DOHH2 (cell line): ENCODE measurements around the gene ARHGAP6.

Source experiments
- H3F3A ChIP-seq: fragments of 200-600 bp; sonication (generic), shearing (Covaris generic); 2 replicates; pipeline ENCODE4 v1.6.0; 2016; ENCODE audit warnings: antibody characterized with exemption, mild to moderate bottlenecking; ENCODE audit not compliant: control insufficient read depth, insufficient read depth
- H3K27ac ChIP-seq: fragments of 200-600 bp; sonication (generic); 2 replicates; pipeline ENCODE4 v1.5.1; 2014; ENCODE audit warnings: low read depth, mild to moderate bottlenecking, low read length, moderate library complexity
- H3K27me3 ChIP-seq: fragments of 200-600 bp; sonication (generic); 2 replicates; pipeline ENCODE4 v1.6.1; 2014; ENCODE audit warnings: mild to moderate bottlenecking, low read length, mixed read lengths; ENCODE audit not compliant: control insufficient read depth
- H3K36me3 ChIP-seq: fragments of 200-600 bp; sonication (generic); 2 replicates; pipeline ENCODE4 v1.6.1; 2014; ENCODE audit warnings: mild to moderate bottlenecking, low read length, moderate library complexity, mixed read lengths; ENCODE audit not compliant: control insufficient read depth
- H3K4me1 ChIP-seq: fragments of 200-600 bp; sonication (generic); 2 replicates; pipeline ENCODE4 v1.6.1; 2014; ENCODE audit warnings: mild to moderate bottlenecking, low read length, mixed read lengths; ENCODE audit not compliant: control insufficient read depth
- H3K4me2 ChIP-seq: fragments of 200-600 bp; sonication (generic); 2 replicates; pipeline ENCODE4 v1.6.0; 2014; ENCODE audit warnings: mild to moderate bottlenecking, low read length, moderate library complexity
- H3K4me3 ChIP-seq: fragments of 200-600 bp; sonication (generic); 2 replicates; pipeline ENCODE4 v1.5.1; 2014; ENCODE audit warnings: mild to moderate bottlenecking, low read length, mixed read lengths
- H3K79me2 ChIP-seq: fragments of 200-600 bp; sonication (generic); 2 replicates; pipeline ENCODE4 v1.6.1; 2014; ENCODE audit warnings: mild to moderate bottlenecking, low read length, mixed read lengths; ENCODE audit not compliant: control insufficient read depth
- H3K9me2 ChIP-seq: fragments of 200-600 bp; sonication (generic); replicated peaks from 2 replicates; pipeline ENCODE4 v1.6.1; 2014; ENCODE audit warnings: mild to moderate bottlenecking, low read length, mixed read lengths; ENCODE audit not compliant: control insufficient read depth
- H3K9me3 ChIP-seq: fragments of 200-600 bp; sonication (generic); 2 replicates; pipeline ENCODE4 v1.6.1; 2014; ENCODE audit warnings: antibody characterized with exemption, low read length, mixed read lengths; ENCODE audit not compliant: control insufficient read depth, insufficient read depth
- H4K20me1 ChIP-seq: fragments of 200-600 bp; sonication (generic); 2 replicates; pipeline ENCODE4 v1.6.0; 2014; ENCODE audit warnings: low read depth, mild to moderate bottlenecking, antibody characterized with exemption, low read length, moderate library complexity; ENCODE audit not compliant: control insufficient read depth, insufficient read depth
- EZH2phosphoT487 ChIP-seq: fragments of 200-600 bp; sonication (generic); IDR thresholded peaks from 2 replicates; pipeline ENCODE4 v1.6.1; 2017; ENCODE audit warnings: borderline replicate concordance, mild to moderate bottlenecking, antibody characterized with exemption, low read length, moderate library complexity, mixed read lengths
- TF ChIP-seq, protein P1 (sequence below): fragments of 200-600 bp; sonication (generic); IDR thresholded peaks from one replicate; pipeline ENCODE4 v1.5.1; 2014; ENCODE audit warnings: antibody characterized with exemption, mild to moderate bottlenecking, low read depth, low read length; ENCODE audit not compliant: poor library complexity, severe bottlenecking

Gene ARHGAP6

DNA sequence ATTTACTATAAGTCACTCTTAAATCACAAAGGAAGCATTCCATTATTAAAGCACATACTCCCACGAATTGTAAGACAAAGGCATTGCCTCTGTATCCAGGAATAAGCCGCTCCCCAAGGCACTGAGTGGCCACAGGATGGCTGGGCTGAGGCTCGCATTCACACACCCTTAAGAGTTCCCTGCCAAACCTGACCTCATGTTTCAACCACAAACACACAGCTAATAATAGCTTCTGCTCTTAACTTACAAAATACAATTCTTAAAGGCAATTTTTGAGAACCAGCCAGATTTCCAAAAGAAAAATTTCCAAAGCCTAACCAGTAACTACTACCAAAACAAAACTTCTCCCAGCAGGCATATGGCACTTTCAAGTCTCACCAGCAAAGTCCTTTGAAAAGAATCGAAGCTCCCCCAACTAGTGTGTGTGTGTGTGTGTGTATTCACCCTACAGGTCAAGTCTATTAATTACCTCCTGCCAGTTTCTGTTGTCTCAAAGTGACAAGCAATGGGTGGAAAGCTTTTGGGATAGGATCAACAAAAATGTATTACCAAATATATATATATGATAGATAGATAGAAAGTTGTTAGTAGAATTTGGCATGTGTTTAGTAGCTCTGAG is 36.0 kb downstream of the ARHGAP6 start:
- Histone ChIP-seq H3K9me2 (no peaks in the 10 kb centered on the region), H4K20me1 (no peaks in the 10 kb centered on the region), H3F3A (no peaks in the 10 kb centered on the region), H3K36me3 (no peaks in the 10 kb centered on the region), H3K9me3 (no peaks in the 10 kb centered on the region), H3K4me1 (0 out of 2 replicates have a peak, but pooled peaks cover 3% of the 10 kb centered on the region), H3K27me3 (no peaks in the 10 kb centered on the region), H3K27ac (no peak overlapping the region), H3K79me2 (no peaks in the 10 kb centered on the region), H3K4me2 (no peak overlapping the region), H3K4me3 (no peak overlapping the region)
- TF ChIP-seq, protein P1, sequence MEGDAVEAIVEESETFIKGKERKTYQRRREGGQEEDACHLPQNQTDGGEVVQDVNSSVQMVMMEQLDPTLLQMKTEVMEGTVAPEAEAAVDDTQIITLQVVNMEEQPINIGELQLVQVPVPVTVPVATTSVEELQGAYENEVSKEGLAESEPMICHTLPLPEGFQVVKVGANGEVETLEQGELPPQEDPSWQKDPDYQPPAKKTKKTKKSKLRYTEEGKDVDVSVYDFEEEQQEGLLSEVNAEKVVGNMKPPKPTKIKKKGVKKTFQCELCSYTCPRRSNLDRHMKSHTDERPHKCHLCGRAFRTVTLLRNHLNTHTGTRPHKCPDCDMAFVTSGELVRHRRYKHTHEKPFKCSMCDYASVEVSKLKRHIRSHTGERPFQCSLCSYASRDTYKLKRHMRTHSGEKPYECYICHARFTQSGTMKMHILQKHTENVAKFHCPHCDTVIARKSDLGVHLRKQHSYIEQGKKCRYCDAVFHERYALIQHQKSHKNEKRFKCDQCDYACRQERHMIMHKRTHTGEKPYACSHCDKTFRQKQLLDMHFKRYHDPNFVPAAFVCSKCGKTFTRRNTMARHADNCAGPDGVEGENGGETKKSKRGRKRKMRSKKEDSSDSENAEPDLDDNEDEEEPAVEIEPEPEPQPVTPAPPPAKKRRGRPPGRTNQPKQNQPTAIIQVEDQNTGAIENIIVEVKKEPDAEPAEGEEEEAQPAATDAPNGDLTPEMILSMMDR: no peak
- no peak for TF ChIP-seq EZH2phosphoT487

DNA sequence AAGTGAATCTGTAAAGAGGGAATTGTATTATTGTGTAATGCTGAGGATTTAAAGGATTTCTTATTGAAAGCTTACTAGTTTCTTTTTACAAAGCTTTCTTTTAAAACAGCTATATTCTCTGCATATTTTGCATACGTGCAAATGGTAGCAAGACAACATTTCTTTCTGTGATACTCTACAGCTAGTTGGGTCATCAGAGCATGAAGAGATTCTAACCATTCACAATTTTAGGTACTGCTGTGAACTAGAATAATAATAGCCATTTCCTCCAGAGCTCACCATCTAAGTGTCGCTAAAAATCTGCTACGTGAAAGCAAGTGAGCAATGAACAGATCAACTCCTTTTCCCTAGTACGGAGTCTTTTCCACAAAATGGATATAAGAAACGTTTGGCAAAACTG is 37.3 kb downstream of the ARHGAP6 start:
- H3K36me3 ChIP-seq: no peaks in the 10 kb centered on the region
- H3K9me2 ChIP-seq: no peaks in the 10 kb centered on the region
- H3K79me2 ChIP-seq: no peaks in the 10 kb centered on the region
- H3K4me2 ChIP-seq: no peak overlapping the region; the same call in 1 of the 2 replicates
- H4K20me1 ChIP-seq: no peaks in the 10 kb centered on the region
- H3K4me3 ChIP-seq: no peak overlapping the region
- H3K27ac ChIP-seq: no peak overlapping the region
- no peaks in the 10 kb centered on the region for H3K9me3 ChIP-seq
- H3F3A ChIP-seq: no peaks in the 10 kb centered on the region
- H3K4me1 ChIP-seq: 0 out of 2 replicates have a peak, but pooled peaks cover 3% of the 10 kb centered on the region
- TF ChIP-seq EZH2phosphoT487: no peak
- TF ChIP-seq, protein P1: no peak
- no peaks in the 10 kb centered on the region for H3K27me3 ChIP-seq

DNA sequence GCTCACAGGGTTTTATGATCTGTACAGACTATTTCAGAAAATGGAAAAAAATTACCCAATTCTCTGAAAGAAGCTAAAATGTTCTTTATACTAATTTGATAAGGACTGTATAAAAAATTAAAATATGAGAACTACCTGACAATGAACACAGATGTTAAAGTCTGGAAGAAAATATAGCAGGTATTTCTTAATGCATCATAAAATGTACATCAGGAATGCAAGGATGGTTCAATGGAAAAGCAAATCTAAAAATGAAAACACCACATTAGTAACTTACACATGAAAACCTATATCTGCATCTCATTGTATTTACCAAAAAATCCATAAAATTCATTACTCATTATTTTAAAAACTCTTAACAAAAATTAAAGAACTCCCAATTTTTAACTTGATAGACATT is 39.4 kb downstream of the ARHGAP6 start:
- no peaks in the 10 kb centered on the region for H3F3A ChIP-seq
- H3K27ac ChIP-seq: no peak overlapping the region
- no peaks in the 10 kb centered on the region for H3K79me2 ChIP-seq
- H3K9me2 ChIP-seq: no peaks in the 10 kb centered on the region
- TF ChIP-seq EZH2phosphoT487: no peak
- TF ChIP-seq, protein P1: no peak
- H3K9me3 ChIP-seq: no peaks in the 10 kb centered on the region
- H3K4me2 ChIP-seq: no peak overlapping the region
- H3K36me3 ChIP-seq: no peaks in the 10 kb centered on the region
- no peaks in the 10 kb centered on the region for H3K27me3 ChIP-seq
- H4K20me1 ChIP-seq: no peaks in the 10 kb centered on the region
- H3K4me3 ChIP-seq: no peak overlapping the region
- 0 out of 2 replicates have a peak, but pooled peaks cover 3% of the 10 kb centered on the region for H3K4me1 ChIP-seq
